HFF-Myc (cell line): ENCODE results near the gene RHOBTB3.

ENCODE experiments used
- DNase-seq: peaks from one replicate; pipeline ENCODE4 v3.0.0-alpha.2; 2011; ENCODE audit warnings: low read depth; ENCODE audit errors: extremely low read depth
- H3K4me3 ChIP-seq: replicated peaks from 2 replicates; pipeline ENCODE4 v1.5.1; 2011; ENCODE audit warnings: low read depth, mild to moderate bottlenecking, control low read depth, low read length
- CTCF ChIP-seq: IDR thresholded peaks from 2 replicates; pipeline ENCODE4 v1.5.1; 2012; ENCODE audit warnings: mild to moderate bottlenecking, low read depth, low read length, control low read depth; ENCODE audit errors: missing control alignments

RHOBTB3 gene

GRCh38 chr5:95768731-95769130 lies 37.6 kb downstream of the RHOBTB3 start:
- no peak overlapping the region for H3K4me3 ChIP-seq
- TF ChIP-seq CTCF, result no peak
- DNase-seq, result no peak

GRCh38 chr5:95770830-95771708 lies 39.9 kb downstream of the RHOBTB3 start:
- no peak for TF ChIP-seq CTCF
- no peak for DNase-seq
- H3K4me3 ChIP-seq, result no peak overlapping the region

- no peak overlapping the region for H3K4me3 ChIP-seq
- TF ChIP-seq CTCF, result no peak
- DNase-seq, result no peak
Measured at GRCh38 chr5:95771892-95772291, 40.8 kb downstream of the RHOBTB3 start.

GRCh38 chr5:95773335-95774059 lies 42.4 kb downstream of the RHOBTB3 start:
- no peak overlapping the region for H3K4me3 ChIP-seq
- TF ChIP-seq CTCF, result no peak
- DNase-seq, result no peak

- H3K4me3 ChIP-seq, result no peak overlapping the region
- DNase-seq, result no peak
- TF ChIP-seq CTCF, result no peak
Measured at GRCh38 chr5:95777441-95777840, 46.3 kb downstream of the RHOBTB3 start.

- H3K4me3 ChIP-seq, result no peak overlapping the region
- no peak for TF ChIP-seq CTCF
- DNase-seq, result no peak
Measured at GRCh38 chr5:95778713-95779436, 47.7 kb downstream of the RHOBTB3 start.
